Activated gamma-delta T cell treated with anti-CD3 and anti-CD28 coated beads, Interleukin-2, amount 50 U/mL, for 16 hours (primary cell): Measurements from ENCODE around the gene C1RL.

ENCODE experiments used
- DNase-seq: peaks from one replicate; pipeline ENCODE4 v3.0.0-alpha.2; 2020; ENCODE audit warnings: low read depth

C1RL gene

DNA sequence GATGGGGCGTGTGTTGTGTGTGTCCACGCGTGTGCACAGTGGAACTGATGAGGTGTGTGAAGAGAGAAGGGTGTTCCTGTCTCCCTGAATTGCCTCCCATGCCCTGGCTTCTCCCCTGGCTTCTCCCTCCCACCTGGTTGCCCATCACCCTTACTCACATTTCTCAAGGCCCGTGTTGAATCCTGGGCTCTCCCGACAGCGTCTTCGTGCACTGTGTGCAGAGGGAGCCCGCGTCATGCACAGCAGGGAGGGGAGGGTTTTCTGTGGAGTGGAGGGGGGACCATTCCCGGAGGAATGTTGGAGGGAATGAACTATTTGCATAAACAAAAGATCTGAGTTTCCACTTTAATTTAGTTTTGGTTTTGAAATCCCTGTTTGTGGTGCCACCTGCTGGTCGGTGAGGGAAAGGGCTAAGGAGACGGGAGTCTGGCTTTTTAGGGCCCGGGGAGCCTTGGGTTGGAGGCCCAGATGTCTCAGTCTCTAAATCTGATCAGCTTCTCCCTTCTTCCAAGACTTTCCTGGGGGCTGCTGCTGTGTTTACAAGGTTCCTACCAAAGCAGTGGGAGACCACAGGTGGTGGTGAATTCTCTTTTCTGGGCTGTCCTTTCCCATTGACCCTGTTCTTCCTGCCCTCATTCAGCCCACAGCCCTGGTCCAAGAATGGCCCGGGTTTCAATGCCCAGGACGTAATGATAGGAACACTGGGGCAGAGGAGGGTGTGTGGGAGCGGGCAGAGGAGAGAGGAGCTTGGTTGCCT is 16.6 kb downstream of the C1RL start, which contains the start of gene C1R:
C1R (minus strand) TSS at position 217 of the 757 bp plus-strand sequence; CDS start at position 160, 57 bp downstream.
- DNase-seq = peak; percentile 57

DNA sequence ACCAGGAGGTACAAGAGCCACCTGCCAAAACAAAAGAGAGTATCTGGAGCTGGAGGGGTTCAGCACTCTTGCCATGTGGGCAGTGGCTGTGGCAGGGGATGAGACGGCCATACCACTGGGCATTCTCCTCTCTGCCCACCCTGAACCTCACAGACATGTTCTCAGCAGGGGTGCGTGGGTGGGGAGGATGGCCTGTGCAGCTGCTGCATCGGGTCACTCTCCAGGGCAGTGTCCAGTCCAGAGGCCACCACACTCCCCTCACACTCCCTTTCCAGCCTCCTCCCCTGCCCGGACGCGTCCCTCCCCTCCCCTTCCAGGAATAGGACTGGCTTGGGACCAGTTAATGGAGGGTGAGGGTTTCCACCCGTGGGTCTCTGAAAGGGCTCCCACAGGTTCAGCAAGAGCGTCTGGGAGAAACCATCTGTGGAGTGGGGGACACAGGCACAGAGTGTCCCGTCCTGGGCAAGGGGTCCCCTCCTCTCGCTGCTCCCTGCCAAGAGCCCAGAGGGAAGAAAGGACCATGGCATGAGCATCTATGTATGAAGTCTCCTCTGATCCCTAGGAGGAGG is 17.3 kb downstream of the C1RL start:
- DNase-seq = no peak

DNA sequence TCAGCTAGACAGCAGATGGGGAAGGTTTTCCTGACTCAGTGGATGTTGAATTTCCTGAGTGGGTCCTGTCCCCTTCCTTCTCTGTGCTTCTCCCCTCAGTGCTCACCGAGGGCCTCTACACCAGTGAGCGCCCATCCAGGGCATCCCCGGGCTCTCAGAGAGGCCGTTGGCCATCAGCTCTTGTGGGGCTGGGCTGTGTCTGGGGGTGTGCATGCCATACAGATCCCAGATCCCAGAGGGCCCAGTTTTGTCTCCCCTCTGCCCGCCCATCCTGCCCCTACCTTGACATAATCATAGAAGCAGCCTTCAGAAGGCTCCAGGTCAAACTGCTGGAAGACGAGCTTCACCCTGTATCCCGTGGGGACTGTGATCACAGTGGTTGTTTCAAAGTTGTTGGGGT is 17.8 kb downstream of the C1RL start:
- DNase-seq = no peak

DNA sequence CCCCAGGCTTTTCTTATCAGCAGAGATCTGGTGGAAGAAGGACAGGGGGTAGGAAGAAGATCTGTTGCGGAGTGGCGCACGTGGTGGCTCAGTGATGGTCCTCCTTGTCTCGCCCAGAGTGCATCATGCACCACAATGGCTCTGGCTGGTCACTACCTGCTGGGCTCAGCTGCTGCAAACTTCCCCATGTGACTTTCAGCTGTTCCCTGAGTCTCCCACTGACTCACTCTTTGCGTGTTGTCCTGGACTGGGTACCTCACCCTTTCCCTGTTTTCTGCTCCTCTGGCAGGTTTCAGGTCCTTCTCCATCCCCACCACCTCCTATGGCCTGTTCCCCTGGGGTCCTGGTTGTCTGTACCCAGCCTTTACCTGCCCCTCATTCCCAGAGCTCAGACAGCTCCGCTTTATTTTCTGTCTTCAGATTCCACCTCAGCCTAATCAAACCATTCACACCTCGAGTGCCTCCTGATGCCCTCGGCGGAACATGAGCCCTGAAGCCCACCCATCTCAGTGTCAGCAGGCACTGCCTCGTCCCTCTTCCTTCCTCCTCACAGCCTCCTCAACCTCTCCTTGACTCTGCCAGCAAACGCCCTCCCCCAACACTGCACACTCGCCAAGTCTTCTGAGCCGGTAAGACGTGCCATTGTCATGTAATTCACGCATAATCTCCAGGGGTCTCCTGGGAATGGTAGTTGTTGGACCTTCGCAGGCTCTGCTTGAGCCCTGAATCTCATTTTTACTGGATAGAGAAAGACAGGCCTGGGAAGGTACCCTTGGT is 18.6 kb downstream of the C1RL start:
- no peak for DNase-seq

DNA sequence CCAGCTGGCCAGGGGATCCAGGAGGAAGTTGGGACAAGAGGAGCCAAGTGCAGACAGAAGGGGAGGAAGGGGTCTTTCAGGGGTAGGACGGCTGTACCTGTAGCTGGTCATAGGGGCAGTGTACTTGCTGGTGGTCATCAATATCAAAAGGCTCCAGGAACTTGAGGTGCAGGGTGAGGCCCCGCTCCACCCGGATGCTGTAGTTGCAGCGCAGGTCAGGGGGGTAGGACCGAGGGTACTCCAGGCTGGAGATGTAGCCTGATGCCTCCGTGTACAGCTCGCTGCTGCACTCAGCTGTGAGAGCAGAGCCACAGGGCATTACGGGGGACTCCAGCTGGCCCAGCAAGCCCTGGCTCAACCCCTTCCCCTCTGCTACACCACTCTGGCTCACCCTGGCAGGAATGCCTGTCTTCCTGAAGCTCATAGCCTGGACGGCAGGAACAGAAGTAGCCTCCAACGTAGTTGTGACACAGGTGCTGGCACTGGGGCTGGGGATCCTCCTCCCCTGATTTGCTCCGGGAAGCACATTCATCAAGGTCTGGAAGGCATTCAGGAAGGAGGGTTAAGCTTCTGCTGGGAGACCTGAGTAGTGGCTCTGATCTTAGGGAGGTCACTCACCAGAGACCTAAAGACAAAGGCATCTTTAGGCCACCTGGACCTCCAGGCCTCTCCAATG is 19.7 kb downstream of the C1RL start:
- DNase-seq = no peak

DNA sequence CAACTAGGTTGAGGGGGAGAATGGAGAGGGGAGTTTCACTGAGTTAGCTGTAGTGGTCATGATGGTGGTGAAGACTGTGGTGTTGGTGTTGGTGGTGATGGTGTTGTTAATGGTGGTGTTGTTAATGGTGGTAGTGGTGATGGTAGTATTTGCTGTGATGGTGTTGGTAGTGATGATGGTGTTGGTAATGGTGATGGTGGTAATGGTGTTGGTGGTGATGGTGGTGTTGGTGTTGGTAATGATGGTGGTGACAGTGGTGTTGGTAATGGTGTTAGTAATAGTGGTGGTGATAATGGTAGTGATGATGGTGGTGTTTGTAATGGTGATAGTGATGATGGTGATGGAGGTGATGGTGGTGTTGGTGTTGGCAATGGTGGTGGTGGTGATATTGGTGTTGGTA is 25.9 kb downstream of the C1RL start:
- no peak for DNase-seq

DNA sequence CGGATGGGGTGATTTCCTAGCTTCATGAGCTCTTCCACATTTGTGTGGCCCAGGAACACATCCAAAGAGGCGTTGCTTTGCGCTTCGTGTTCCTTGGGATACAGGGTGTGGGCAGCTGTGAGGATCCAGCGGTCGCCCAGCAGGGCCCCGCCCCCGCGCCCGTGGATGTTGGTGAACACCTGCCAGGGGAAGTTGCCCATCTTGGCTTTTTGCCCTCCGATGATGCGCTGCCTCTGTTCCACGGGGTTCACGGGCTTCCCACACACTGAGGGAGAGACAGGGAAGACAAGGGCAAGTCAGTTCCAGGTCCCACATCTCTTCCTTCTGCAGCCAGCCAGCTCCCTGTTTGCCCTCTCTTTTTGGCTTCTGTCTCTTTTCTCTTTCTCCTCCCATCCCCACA is 28.0 kb downstream of the C1RL start:
- DNase-seq = no peak

DNA sequence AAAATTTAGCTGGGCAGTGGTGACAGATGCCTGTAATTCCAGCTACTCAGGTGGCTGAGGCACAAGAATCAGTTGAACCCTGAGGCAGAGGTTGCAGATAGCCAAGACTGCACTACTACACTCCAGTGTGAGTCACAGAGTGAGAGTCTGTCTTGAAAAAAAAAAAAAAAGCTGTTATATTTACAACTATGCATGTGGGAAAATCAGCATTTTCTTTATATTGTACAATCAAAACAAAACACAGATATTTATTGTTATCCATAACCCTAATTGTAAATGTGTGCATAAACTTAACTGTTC is 29.2 kb downstream of the C1RL start:
- DNase-seq = no peak

DNA sequence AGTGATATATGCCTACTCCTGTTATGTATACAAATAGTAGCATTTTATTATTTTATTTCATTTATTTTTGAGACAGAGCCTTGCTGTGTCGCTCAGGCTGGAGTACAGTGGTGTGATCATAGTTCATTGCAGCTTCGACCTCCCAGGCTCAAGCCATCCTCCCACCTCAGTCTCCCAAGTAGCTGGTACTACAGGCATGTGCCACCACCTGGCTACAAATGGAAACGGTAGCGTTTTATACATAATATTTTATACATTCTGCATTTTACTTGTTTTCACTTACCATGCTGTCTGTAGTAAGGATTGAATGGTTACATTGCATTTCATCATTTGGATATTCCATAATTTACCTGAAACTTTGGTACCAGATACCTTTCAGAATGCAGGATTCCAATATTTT is 30.9 kb downstream of the C1RL start:
- no peak for DNase-seq

DNA sequence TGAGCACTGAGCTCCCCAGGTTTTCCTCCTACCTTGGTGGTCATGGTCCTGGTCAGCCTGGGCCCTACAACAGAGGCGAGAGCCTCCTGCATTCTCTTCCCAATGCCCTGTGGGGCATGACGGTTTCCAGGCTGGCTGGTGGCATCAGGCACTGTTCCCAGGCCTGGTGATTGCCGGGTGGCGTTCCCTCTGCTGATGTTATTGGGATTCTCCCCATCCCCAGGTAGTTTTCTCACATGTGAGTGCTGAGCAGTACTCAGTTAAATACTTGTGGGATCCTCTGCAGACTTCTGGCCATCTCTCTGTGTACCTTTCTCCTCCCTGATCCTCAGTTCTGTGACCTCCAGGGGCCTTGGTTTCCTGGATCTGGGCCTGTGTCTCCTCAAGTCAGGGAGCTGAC is 32.5 kb downstream of the C1RL start:
- DNase-seq = no peak

DNA sequence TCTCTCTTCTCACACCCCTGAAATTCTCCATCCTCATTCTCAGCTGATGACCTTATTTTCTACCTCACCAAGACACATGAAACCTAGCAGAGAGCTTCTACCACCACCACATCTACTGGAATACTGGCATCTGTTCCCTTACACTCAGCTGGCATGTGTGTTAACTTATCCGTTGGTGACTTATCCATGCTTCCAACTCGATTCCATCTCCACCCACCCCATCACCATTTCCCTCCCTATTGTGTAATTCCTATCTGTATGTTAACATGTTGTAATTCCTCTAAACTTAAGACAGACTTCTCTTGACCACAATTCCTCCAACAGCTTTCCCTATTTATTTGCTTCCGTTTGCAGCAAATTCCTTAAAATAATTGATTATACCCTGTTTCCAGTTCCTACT is 33.1 kb downstream of the C1RL start:
- no peak for DNase-seq

DNA sequence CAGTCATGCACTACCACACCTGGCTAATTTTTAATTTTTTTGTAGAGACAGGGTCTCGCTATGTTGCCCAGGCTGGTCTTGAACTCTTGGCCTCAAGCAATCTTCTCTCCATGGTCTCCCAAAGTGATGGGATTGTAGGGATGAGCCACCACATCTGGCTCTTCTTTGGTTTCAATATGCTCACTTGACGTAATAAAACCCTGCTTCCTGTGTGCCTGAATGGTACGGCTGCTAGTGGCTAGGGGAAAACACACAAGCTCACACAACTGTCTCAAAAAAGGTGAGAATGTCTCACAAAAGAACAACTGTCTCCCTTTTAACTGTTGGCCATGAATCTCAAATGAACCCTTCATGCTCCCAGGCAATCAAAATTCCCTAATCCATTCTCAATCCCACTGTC is 33.5 kb downstream of the C1RL start:
- no peak for DNase-seq

DNA sequence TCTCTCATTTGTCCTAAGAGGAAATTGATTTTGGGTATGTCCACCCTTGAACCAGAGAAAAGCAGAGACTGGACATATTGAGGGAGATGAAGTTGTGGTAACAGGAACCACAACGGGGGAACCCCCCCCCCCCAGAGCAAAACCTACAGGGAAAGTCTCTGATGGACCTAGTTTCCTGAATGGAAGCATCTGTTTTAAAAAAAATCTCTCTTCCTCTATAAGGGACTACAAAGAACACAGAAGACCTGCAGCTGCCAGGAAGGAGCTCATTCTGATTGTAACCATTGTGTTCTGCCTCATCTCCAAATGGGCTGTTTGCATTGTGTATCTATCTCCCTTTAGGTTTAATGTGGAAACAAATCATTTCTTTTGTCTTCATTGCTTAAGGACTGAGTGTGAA is 35.1 kb downstream of the C1RL start:
- no peak for DNase-seq

DNA sequence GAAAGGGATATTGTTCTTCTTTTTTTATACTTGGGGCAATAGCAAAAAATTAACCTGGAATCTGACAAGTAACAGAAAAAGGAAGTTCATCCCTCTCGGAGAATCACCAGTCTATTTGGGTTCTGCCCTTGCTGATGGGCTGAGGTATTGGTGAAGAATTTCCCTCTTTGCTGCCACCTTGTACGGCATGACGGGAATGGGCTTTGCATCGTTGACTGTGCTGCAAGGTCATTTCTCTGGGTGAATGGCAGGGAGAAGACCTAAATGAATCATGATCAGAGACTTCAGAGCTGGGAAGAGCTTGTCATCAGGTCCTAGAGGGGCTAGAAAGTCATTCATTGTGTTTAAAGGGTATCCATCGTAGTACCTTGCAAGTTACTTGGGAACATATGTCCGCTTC is 36.5 kb downstream of the C1RL start:
- DNase-seq = no peak

DNA sequence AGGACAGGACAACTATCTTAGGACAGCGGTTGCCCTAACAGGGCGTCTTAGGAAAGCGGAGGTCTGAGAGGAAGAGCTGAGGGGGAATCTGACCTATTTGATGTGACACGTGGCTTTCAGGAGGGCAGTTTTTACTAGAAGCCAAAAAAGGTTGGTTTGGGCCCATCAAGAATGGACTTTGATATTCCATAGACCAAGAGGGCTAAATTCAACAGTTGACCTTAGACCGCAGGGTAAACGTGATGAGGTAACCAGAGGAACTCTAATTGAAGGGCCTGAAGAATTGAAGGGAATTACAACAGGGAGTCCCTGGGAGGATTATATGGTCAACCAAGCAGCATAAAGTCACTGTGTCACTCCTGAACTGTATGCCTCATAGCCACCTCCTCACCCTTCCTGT is 37.0 kb downstream of the C1RL start:
- no peak for DNase-seq

DNA sequence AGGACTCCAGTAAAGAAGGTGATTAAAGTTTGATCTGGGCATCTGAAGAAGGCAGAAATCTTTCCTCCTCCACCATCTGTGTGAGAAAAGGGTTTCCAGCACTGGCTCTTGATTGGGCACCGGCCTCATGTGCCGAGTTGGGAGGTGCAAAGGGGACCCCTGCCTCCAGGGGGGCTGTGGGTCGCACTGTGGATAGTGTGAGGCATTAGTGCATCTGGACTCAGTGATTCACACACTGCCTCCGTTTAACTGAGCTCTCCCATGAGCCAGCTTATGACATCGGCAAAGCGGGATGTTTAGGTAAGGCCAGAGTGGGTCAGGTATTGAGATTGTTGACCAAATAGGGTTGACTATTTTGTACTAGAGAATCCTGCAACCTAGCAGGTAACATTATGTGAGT is 39.6 kb downstream of the C1RL start:
- no peak for DNase-seq

DNA sequence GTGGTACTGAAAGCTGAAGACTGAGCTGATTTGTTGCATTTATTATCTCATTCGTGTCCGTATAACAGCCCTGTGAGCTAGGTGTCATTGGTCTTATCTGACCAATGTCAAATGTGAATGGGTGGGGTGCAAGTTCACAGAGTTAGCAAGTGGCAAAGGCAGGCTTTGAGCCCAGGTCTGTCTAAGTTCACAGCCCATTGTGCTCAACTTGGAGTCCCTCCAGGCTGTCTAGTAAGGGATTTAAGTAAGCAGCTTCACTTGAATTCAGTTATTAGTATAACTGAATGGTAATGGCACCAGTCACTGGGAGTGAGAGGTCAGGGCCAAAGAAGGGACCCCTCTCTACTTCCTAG is 40.0 kb downstream of the C1RL start:
- no peak for DNase-seq

DNA sequence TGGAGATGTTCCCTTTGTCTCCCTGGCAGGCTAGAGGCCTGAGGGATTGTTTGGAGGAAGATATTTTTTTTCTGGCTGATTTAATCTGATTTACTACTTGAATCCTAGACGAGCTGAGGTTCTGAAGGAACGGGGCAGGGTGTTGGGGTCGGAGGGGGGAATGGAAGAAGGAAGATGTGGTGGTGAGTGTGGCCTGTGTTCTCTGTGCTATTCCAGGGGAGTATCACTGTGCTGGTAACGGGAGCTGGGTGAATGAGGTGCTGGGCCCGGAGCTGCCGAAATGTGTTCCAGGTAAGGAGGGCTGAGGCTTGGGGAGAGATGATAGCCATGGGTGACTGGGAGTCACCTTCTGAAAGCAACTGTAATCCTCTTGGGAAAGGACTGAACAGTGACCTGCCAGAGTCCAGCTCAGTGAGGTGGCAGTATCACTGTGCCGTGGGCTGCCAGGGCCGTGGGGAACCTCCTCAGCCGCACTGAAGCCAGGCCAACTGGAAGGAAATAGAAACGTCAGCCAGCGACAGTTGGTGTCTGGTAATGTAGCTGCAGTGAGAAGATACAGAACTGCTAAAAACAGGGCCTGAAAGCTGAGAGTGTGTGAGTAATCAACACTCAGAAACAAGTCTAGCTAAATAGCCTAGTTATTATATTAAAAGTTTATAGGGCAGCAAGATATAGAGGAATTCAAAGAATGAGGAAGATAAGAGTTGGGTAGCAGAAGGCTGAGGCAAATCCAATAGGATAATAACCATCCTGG is 40.6 kb downstream of the C1RL start:
- DNase-seq = no peak

DNA sequence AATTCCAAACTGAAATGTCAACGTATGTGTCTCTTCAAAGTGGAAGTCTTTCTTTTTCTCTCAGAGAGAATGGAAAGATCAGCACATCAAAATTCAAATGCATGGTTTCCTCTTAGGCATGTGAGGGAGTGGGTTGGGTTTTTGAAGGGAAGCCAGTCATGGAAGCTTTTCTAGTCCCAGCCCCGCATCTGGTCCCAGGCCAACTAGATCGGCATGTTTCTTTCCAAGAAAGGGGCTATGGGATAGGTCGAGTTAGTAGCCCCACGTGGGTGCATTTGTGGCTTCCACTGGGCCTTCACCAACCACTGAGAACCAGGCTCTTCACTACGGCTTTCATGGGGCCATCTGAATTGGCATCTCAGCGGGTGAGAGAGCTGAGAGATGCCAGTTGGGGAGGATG is 41.9 kb downstream of the C1RL start:
- no peak for DNase-seq

DNA sequence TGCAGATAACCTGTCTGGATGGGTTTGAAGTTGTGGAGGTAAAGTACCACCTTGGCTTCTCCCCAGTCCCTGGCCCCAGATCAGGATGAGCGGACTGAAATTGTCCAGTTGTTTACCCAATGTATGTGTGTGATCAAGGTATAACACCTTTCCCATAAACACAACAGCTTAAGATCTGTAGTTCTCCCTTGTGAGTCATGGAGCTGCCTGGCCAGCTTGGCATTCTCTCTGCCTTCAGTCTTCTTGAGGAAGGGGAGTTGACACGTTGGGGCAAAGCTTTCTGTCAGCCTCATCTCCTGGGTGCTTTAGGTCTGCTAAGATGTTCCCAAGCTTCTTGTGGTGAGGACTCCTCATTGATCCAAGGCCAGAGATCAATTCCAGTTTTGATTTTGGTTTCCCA is 42.4 kb downstream of the C1RL start:
- DNase-seq = no peak

DNA sequence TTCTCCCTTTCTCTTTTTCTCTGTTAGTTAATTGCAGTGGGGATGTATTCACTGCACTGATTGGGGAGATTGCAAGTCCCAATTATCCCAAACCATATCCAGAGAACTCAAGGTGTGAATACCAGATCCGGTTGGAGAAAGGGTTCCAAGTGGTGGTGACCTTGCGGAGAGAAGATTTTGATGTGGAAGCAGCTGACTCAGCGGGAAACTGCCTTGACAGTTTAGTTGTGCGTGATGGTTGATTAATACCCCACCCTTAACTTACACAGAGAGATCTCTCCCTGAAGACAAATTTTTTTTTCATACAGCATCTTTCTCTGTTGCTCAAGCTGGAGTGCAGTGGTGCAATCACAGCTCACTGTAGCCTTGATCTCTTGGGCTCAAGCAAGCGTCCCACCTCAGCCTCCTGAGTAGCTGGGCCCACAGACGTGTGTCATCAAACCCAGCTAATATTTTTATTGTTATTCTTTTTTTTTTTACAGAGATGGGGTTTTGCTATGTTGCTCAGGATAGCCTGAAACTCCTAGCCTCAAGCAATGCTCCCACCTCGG is 43.9 kb downstream of the C1RL start:
- DNase-seq = no peak

DNA sequence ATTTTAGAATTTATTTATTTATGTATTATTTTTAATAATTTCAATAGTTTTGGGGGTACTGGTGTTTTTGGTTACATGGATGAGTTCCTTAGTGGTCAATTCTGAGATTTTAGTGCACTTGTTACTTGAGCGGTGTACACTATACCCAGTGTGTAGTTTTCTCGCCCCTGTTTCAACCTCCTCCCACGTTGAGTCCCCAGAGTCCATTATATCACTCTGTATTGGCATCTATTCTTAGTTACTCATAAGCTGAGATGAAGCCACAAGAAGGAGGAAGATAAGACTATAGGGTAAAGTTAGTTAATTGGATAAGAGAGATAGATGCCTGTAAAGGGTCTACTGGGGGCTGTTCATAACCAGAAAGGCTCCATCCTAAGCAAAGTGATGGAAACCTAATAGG is 44.5 kb downstream of the C1RL start:
- DNase-seq = no peak
